22Rv1 (cell line): ENCODE results near the gene DMAC1.

Source experiments
- H3K27ac ChIP-seq: fragments of 450-650 bp; 2 replicates; pipeline ENCODE4 v1.5.1; 2017
- ZFX ChIP-seq: fragments of 450-650 bp; IDR thresholded peaks from 2 replicates; pipeline ENCODE4 v1.6.1; 2017; ENCODE audit warnings: antibody characterized with exemption, borderline replicate concordance
- TF ChIP-seq, protein P1 (sequence below): fragments of 450-650 bp; IDR thresholded peaks from 2 replicates; pipeline ENCODE4 v1.5.1; 2017; ENCODE audit warnings: mild to moderate bottlenecking

The DMAC1 gene

DNA sequence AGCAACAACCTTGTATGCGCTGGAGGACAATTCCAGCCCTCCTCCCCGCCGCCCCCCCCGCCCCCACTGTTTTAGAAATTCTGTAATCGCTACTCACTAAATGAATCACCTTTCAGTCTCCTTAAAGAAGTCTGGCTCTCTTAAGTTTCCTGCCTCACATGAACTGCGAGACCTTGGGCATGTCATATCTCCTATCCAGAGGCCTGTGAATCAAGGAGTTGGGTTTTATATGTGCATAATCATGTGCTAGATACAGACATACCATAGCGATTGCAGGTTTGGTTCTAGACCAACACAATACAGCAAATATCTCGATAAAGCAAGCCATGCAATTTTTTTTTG is 337 bp upstream of the DMAC1 start:
- H3K27ac ChIP-seq = peak overlapping the region; percentile 68; the same call in 1 of the 2 replicates
- no peak for TF ChIP-seq ZFX
- TF ChIP-seq, protein P1, sequence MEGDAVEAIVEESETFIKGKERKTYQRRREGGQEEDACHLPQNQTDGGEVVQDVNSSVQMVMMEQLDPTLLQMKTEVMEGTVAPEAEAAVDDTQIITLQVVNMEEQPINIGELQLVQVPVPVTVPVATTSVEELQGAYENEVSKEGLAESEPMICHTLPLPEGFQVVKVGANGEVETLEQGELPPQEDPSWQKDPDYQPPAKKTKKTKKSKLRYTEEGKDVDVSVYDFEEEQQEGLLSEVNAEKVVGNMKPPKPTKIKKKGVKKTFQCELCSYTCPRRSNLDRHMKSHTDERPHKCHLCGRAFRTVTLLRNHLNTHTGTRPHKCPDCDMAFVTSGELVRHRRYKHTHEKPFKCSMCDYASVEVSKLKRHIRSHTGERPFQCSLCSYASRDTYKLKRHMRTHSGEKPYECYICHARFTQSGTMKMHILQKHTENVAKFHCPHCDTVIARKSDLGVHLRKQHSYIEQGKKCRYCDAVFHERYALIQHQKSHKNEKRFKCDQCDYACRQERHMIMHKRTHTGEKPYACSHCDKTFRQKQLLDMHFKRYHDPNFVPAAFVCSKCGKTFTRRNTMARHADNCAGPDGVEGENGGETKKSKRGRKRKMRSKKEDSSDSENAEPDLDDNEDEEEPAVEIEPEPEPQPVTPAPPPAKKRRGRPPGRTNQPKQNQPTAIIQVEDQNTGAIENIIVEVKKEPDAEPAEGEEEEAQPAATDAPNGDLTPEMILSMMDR = no peak

DNA sequence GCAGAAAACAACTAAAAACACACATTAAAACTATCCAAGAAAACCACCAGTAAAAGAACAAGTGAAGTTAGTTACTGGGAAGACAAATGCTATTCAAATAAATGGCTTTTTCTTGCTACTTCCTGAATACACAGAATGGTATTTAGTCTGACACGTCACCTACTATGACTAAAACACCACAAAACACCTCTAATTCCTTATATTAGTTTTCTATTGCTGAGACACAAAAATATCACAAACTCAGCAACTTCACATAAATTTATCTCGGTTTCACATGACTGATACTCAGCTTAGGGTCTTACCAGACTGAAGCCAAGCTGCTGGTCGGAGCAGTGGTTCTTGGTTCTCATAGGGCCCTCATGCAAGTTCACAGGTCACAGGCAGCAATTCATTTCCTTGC is 5.4 kb downstream of the DMAC1 start:
- TF ChIP-seq ZFX = no peak
- TF ChIP-seq, protein P1 = no peak
- H3K27ac ChIP-seq = no peak overlapping the region

DNA sequence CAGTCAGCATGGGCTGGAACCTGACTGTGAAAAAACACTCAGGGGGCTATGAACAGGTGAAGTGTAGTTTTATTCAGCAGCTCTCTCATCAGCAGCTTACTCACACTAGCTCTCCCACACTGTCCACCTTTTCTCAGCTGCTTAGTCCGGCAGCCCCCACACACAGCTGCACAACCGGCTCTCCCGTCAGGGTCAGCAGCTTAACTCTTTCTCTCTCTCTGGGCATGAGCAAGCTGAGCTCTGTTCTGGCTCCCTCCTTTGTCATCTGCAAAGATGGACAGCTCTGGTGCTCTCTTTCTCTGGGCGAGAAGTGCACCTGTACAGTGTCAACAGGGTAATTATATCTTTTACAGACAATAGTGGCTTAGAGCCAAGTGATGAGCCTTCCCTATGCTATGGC is 8.2 kb downstream of the DMAC1 start:
- no peak overlapping the region for H3K27ac ChIP-seq
- TF ChIP-seq ZFX = no peak
- TF ChIP-seq, protein P1 = no peak

DNA sequence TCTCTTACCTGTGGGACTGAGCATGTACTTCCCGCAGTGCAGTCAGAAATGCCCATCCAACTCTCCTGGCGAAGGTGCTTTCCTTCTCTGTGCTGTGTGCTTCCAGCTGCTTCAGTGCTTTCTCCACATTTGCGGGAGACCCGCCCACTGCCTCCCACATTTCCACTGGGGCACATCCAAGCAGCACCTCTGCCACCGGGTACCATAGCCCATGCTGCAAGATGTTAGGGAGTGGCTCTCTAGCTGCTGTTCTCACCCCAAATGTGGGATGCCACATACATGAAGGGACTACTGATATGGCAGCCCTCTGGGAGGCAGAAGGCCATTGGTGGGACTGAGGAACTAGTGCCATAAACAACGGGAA is 8.8 kb downstream of the DMAC1 start:
- TF ChIP-seq, protein P1 = no peak
- TF ChIP-seq ZFX = no peak
- no peak overlapping the region for H3K27ac ChIP-seq

DNA sequence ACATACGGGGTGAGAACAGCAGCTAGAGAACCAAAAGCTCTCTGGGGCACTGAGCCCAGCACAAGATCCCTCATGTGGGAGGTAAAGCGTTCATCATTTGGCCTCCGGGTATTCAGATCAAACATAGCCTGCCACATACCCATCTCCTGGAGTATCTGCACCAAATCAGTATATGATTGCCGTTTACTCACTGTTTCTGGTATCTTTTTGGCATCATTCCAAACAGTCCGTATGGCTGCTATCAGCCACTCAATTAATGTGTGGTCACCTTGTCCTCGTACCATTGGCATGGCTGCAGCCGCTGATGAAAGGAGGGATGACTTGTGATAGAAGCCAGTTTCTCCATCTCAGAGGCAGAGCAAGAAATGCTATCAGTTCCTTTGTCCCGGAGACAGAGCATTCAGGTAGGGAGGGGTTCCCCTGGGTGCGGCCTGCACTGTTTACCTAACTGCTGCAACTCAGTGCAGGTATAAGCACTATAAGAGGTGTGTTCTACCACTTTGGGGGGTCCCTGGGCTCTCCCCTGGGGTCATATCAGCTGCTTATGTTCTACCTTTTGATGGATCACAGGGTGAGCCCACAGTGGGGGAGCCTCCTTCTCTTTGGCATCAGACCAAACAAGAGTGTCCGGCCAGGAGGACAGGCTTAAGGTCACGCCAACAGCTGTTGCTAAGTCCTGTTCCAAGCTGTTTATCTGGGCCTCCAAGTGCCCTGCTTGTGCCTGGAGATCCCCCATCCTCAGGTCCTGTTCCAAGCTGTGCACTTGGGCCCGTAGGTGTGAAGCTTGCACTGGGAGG is 9.4 kb downstream of the DMAC1 start:
- no peak overlapping the region for H3K27ac ChIP-seq
- no peak for TF ChIP-seq ZFX
- TF ChIP-seq, protein P1 = no peak

DNA sequence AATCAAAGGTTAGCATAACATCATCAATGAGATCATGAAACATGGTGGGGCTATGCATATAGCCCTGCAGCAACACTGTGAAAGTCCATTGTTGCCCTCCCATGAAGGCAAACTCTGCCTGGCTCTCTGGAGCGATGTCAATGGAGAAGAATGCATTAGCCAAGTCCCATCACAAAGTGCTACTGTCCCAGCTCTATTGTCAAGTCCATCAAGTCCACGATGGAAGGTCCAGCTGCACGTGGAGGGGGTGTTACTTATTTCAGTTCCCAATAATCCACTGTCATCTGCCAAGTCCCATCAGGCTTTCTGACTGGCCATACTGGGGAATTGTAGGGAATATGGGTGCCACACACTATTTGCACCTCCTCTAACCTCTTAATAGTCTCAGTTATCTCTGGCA is 10.8 kb downstream of the DMAC1 start:
- no peak overlapping the region for H3K27ac ChIP-seq
- TF ChIP-seq, protein P1 = no peak
- TF ChIP-seq ZFX = no peak

DNA sequence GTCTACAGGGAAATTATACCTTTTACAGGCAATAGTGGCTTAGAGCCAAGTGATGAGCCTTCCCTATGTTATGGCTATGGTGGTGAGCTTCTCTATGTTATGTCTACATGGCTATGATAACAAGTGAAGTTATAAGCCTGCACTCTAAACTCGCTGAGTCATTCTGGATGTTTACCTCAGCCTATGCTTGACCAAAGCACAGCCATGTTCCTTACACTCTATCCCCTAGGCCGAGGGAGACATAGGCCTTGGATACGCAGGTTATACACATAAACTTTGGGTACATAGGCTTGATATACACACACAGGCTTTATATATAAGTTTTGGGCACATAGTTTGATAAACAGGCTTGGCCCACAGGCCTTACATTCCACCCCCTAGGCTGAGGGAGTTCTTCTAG is 13.8 kb downstream of the DMAC1 start:
- no peak overlapping the region for H3K27ac ChIP-seq
- no peak for TF ChIP-seq ZFX
- TF ChIP-seq, protein P1 = no peak
